Measurements from ENCODE around the gene ANKRD55. TPM values are rescaled to one million over a fixed set of nuclear protein-coding genes. Genes with fewer than 3 reads are reported as not detected.
"Not testable (repeated sequence)": the region's sequence is repeated elsewhere in the genome, so short reads cannot be mapped to it uniquely, and the experiment has no call there.

The ANKRD55 gene
- total RNA-seq, 1 donor from 2014 or later = not detected

DNA sequence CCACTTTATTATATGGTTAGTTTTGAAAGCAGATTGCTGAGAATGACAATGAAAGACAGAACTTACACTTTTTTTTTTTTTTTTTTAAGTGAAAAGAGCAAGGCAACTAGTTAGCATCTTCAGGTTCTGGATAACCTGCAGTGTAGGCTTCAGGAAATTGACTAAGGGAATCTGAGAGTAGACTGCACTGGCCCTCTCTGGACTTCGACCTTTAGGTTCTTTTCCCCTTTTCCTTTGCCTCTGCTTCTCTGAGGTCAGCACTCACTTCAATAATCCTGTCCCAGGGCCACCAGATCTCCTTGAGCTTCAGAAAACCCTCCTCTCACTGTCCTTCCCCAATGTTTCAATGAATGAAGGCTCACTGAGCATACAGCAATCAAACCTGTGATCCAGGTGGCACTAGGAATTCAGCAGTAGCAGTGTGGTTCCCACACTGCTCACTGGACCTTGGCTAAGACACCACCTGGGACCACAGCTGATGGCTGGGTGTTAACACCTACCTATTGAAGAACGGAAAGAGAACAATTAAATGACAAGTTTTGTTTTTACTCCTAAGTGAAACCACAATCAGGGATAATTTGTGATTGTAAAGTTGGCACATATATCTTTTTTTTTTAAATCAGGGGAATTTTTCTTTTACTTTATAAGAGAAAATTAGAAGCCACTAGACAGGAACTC is 152.6 kb downstream of the ANKRD55 start:
- TF ChIP-seq, protein P1, sequence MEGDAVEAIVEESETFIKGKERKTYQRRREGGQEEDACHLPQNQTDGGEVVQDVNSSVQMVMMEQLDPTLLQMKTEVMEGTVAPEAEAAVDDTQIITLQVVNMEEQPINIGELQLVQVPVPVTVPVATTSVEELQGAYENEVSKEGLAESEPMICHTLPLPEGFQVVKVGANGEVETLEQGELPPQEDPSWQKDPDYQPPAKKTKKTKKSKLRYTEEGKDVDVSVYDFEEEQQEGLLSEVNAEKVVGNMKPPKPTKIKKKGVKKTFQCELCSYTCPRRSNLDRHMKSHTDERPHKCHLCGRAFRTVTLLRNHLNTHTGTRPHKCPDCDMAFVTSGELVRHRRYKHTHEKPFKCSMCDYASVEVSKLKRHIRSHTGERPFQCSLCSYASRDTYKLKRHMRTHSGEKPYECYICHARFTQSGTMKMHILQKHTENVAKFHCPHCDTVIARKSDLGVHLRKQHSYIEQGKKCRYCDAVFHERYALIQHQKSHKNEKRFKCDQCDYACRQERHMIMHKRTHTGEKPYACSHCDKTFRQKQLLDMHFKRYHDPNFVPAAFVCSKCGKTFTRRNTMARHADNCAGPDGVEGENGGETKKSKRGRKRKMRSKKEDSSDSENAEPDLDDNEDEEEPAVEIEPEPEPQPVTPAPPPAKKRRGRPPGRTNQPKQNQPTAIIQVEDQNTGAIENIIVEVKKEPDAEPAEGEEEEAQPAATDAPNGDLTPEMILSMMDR (IDR thresholded peaks at IDR 0.05) = no peak
- Mint-ChIP-seq H3K9me3 (ENCODE audit: low read depth) (no peaks in the 10 kb centered on the region), H3K4me3 (ENCODE audit: unreplicated experiment) (no peak overlapping the region), H3K36me3 (ENCODE audit: low read depth) (no peaks in the 10 kb centered on the region), H3K4me1 (ENCODE audit: low read depth) (peaks cover 7% of the 10 kb centered on the region), H3K27ac (ENCODE audit: unreplicated experiment) (no peak overlapping the region), H3K27me3 (ENCODE audit: low read depth) (no peaks in the 10 kb centered on the region)
- DNase-seq (ENCODE audit: low spot score) = no peak

DNA sequence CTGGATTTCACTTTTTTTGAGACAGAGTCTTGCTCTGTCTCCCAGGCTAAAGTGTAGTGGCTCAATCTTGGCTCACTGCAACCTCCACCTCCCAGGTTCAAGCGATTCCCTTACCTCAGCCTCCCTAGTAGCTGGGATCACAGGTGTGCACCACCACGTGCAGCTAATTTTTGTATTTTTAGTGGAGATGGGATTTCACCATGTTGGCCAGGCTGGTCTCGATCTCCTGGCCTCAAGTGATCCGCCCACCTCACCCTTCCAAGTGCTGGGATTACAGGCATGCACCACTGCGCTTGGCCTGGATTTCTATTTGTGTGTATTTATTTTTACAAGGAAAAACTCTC is 154.0 kb downstream of the ANKRD55 start:
- not testable (repeated sequence) for H3K4me3 Mint-ChIP-seq (ENCODE audit: unreplicated experiment); H3K36me3 Mint-ChIP-seq (ENCODE audit: low read depth); H3K9me3 Mint-ChIP-seq (ENCODE audit: low read depth); H3K27me3 Mint-ChIP-seq (ENCODE audit: low read depth); H3K27ac Mint-ChIP-seq (ENCODE audit: unreplicated experiment); DNase-seq (ENCODE audit: low spot score)
- H3K4me1 Mint-ChIP-seq (ENCODE audit: low read depth) = peaks cover 16% of the 10 kb centered on the region

DNA sequence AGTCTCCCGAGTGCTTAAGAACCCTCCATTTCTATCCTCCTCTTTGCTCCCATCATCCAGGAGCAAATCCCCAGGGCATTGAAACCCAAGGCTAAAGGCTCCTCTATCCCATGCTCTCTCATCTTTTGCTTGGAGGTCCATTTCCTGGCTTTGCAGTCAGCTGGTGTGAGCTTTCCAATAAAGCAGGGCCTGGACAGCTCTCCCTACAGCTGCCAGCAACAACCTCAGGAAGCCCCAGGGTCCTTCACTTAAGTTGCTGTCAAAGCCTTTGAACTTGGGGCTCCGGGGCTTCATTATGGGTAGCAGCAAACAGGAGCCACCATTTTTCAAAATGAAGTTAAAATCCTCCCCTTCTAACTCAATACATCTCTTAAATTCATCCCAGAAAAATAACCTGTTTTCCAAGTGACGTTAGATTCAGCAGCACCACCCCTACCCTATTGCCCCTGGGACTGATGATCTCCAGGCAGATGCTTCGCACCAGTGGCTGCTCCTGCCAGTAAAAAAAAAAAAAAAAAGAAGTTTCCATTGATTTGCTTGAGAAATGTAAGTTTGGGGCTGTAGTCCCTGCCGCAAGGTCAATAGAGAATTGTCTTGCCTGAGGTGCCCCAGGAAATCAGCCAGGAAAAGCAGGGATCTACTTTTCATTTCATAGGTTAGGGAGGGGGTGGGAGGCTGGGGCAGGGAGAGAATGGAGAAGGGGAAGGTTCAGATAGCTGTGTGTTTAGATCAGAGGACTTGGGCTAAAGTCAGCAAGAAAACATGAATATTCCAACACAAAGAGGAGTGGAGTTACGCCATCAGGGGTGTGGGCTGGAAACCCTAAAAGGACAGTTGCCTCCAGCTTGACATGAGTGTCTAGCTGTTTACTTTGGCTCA is 154.6 kb downstream of the ANKRD55 start:
- no peaks in the 10 kb centered on the region for H3K36me3 Mint-ChIP-seq (ENCODE audit: low read depth)
- H3K27ac Mint-ChIP-seq (ENCODE audit: unreplicated experiment) = no peak overlapping the region
- no peak for DNase-seq (ENCODE audit: low spot score)
- TF ChIP-seq, protein P1 (IDR thresholded peaks at IDR 0.05) = no peak
- no peaks in the 10 kb centered on the region for H3K27me3 Mint-ChIP-seq (ENCODE audit: low read depth)
- no peaks in the 10 kb centered on the region for H3K9me3 Mint-ChIP-seq (ENCODE audit: low read depth)
- H3K4me1 Mint-ChIP-seq (ENCODE audit: low read depth) = peaks cover 16% of the 10 kb centered on the region
- no peak overlapping the region for H3K4me3 Mint-ChIP-seq (ENCODE audit: unreplicated experiment)

DNA sequence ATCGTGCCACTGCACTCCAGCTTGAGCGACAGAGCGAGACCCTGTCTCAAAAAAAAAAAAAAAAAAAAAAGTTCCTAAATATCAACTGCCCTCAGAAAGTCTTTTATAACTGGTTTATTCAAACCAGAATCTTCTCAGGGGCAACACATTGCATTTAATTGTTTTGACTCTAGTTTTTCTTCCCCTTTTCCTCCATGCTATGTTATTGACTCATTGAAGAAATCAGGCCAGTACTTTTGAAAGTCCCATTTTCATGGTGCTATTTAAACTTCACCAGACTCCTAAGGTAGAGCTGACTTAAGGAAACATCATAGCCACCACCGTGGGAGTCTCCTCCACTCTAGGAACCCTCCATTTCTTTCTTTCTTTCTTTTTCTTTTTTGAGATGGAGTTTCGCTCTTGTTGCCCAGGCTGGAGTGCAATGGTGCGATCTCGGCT is 155.3 kb downstream of the ANKRD55 start:
- no peaks in the 10 kb centered on the region for H3K36me3 Mint-ChIP-seq (ENCODE audit: low read depth)
- TF ChIP-seq, protein P1 (IDR thresholded peaks at IDR 0.05) = no peak

DNA sequence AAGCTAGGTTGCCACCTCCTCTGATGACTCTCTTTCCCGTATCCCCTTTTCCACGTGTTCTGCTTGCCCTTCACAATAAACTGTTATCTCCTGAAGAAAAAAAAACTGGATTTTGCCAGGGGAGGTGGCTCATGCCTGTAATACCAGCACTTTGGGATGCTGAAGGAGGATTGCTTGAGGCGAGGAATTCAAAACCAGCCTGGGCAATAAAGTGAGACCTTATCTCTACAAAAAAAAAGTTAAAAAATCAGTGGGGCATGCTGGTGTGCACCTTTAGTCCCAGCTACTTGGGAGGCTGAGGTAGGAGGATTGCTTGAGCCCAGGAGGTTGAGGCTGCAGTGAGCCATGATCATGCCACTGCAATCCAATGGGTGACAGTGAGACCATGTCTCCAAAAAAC is 156.6 kb downstream of the ANKRD55 start:
- TF ChIP-seq, protein P1 (IDR thresholded peaks at IDR 0.05) = no peak
- no peaks in the 10 kb centered on the region for H3K36me3 Mint-ChIP-seq (ENCODE audit: low read depth)
- no peak for DNase-seq (ENCODE audit: low spot score)
- H3K27ac Mint-ChIP-seq (ENCODE audit: unreplicated experiment) = no peak overlapping the region
- no peak overlapping the region for H3K4me3 Mint-ChIP-seq (ENCODE audit: unreplicated experiment)
- no peaks in the 10 kb centered on the region for H3K9me3 Mint-ChIP-seq (ENCODE audit: low read depth)
- H3K27me3 Mint-ChIP-seq (ENCODE audit: low read depth) = no peaks in the 10 kb centered on the region
- peaks cover 19% of the 10 kb centered on the region for H3K4me1 Mint-ChIP-seq (ENCODE audit: low read depth)

More for the DNA sequence above, 155.3 kb downstream of the ANKRD55 start:
- Mint-ChIP-seq H3K27ac (ENCODE audit: unreplicated experiment) (no peak overlapping the region), H3K9me3 (ENCODE audit: low read depth) (no peaks in the 10 kb centered on the region), H3K27me3 (ENCODE audit: low read depth) (no peaks in the 10 kb centered on the region), H3K4me1 (ENCODE audit: low read depth) (peaks cover 16% of the 10 kb centered on the region), H3K4me3 (ENCODE audit: unreplicated experiment) (no peak overlapping the region)
- no peak for DNase-seq (ENCODE audit: low spot score)
